Loucy (cell line): ENCODE results near the gene PRG2.

Source experiments
- EZH2phosphoT487 ChIP-seq: fragments of 200-600 bp; IDR thresholded peaks from 2 replicates; pipeline ENCODE4 v1.6.1; 2018; ENCODE audit warnings: antibody characterized with exemption, mild to moderate bottlenecking, moderate library complexity, borderline replicate concordance
- TF ChIP-seq, protein P1 (sequence below): fragments of 200-600 bp; sonication (generic); conservative IDR thresholded peaks from 2 replicates; pipeline ENCODE4 v1.5.1; 2014; ENCODE audit warnings: mild to moderate bottlenecking, antibody characterized with exemption, low read length

DNA sequence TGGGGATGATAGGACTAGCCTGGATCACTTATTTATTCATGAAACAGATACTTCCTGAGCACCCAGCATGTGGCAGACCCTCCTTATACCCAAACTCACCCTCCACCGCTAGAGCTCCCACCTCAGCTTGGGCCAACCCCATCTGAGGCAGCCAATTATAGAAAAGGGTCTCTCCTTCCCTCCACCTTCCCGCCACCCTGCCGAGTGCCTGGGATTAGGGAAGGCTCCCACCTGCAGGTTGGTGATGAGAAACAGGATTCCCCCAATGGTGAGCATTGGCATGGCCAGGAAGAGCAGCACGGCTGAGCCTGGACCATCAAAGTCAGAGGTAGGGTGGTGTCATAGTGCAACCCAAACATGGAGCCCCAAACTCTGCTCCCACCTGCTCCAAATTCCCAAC lies 30.6 kb upstream of the PRG2 start:
- TF ChIP-seq, protein P1, sequence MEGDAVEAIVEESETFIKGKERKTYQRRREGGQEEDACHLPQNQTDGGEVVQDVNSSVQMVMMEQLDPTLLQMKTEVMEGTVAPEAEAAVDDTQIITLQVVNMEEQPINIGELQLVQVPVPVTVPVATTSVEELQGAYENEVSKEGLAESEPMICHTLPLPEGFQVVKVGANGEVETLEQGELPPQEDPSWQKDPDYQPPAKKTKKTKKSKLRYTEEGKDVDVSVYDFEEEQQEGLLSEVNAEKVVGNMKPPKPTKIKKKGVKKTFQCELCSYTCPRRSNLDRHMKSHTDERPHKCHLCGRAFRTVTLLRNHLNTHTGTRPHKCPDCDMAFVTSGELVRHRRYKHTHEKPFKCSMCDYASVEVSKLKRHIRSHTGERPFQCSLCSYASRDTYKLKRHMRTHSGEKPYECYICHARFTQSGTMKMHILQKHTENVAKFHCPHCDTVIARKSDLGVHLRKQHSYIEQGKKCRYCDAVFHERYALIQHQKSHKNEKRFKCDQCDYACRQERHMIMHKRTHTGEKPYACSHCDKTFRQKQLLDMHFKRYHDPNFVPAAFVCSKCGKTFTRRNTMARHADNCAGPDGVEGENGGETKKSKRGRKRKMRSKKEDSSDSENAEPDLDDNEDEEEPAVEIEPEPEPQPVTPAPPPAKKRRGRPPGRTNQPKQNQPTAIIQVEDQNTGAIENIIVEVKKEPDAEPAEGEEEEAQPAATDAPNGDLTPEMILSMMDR, result no peak
- no peak for TF ChIP-seq EZH2phosphoT487
